NCI-H460 (cell line): ENCODE results near the gene PAPPA2. TPM values are rescaled to one million over a fixed set of nuclear protein-coding genes. Genes with fewer than 3 reads are reported as not detected.
A peak's percentile ranks its signal among the peaks of the same experiment; 100 is the strongest.

Experiments
- DNase-seq: peaks from one replicate; pipeline ENCODE4 v3.0.0-alpha.2; 2016; ENCODE audit warnings: low read depth; ENCODE audit errors: extremely low read depth
- total RNA-seq: library from RNA; depleted of rRNA; stranded (reverse); fragments of >200 nt; shearing (Covaris generic); gene quantifications from 2 replicates; pipeline ENCODE4 v1.2.3, GENCODE V29; 2014

Gene PAPPA2
- total RNA-seq, 1 experiment from 2014 or later = 30.1 TPM

GRCh38 chr1:176499671-176500070 is 36.7 kb downstream of the PAPPA2 start:
- DNase-seq = no peak

- no peak for DNase-seq
These were observed 38.6 kb downstream of the PAPPA2 start for GRCh38 chr1:176501599-176501998.

- no peak for DNase-seq
These were observed 42.0 kb downstream of the PAPPA2 start for GRCh38 chr1:176504848-176505553.

- DNase-seq = no peak
These were observed 50.0 kb downstream of the PAPPA2 start for GRCh38 chr1:176512966-176513365.

GRCh38 chr1:176515310-176515709 is 52.3 kb downstream of the PAPPA2 start:
- DNase-seq = peak; percentile 23

GRCh38 chr1:176517484-176517883 is 54.5 kb downstream of the PAPPA2 start:
- DNase-seq = peak; percentile 21

- no peak for DNase-seq
These were observed 58.2 kb downstream of the PAPPA2 start for GRCh38 chr1:176521211-176521610.

GRCh38 chr1:176522310-176522845 is 59.4 kb downstream of the PAPPA2 start:
- no peak for DNase-seq

GRCh38 chr1:176529395-176530090 is 66.6 kb downstream of the PAPPA2 start:
- no peak for DNase-seq

- no peak for DNase-seq
These were observed 68.1 kb downstream of the PAPPA2 start for GRCh38 chr1:176531036-176531435.

GRCh38 chr1:176531921-176532897 is 69.2 kb downstream of the PAPPA2 start:
- DNase-seq = no peak

GRCh38 chr1:176533020-176533419 is 70.0 kb downstream of the PAPPA2 start:
- no peak for DNase-seq

GRCh38 chr1:176536588-176536987 is 73.6 kb downstream of the PAPPA2 start:
- DNase-seq = no peak

- no peak for DNase-seq
These were observed 76.0 kb downstream of the PAPPA2 start for GRCh38 chr1:176539018-176539417.

GRCh38 chr1:176540428-176540827 is 77.5 kb downstream of the PAPPA2 start:
- no peak for DNase-seq

GRCh38 chr1:176541663-176542062 is 78.7 kb downstream of the PAPPA2 start:
- no peak for DNase-seq

- no peak for DNase-seq
These were observed 79.4 kb downstream of the PAPPA2 start for GRCh38 chr1:176542352-176542751.

- no peak for DNase-seq
These were observed 80.6 kb downstream of the PAPPA2 start for GRCh38 chr1:176543360-176544129.

- DNase-seq = no peak
These were observed 82.2 kb downstream of the PAPPA2 start for GRCh38 chr1:176545034-176545639.

- no peak for DNase-seq
These were observed 83.8 kb downstream of the PAPPA2 start for GRCh38 chr1:176546825-176547224.
